HG03558 (cell line): ENCODE data around the gene STX16.

Experiments used
- ATAC-seq: cut with Tn5 transposase; IDR thresholded peaks from one replicate; pipeline ENCODE4 v1.9.1; 2021; ENCODE audit warnings: moderate number of reproducible peaks; ENCODE audit not compliant: unreplicated experiment; ENCODE audit errors: extremely low read depth

STX16 gene

DNA sequence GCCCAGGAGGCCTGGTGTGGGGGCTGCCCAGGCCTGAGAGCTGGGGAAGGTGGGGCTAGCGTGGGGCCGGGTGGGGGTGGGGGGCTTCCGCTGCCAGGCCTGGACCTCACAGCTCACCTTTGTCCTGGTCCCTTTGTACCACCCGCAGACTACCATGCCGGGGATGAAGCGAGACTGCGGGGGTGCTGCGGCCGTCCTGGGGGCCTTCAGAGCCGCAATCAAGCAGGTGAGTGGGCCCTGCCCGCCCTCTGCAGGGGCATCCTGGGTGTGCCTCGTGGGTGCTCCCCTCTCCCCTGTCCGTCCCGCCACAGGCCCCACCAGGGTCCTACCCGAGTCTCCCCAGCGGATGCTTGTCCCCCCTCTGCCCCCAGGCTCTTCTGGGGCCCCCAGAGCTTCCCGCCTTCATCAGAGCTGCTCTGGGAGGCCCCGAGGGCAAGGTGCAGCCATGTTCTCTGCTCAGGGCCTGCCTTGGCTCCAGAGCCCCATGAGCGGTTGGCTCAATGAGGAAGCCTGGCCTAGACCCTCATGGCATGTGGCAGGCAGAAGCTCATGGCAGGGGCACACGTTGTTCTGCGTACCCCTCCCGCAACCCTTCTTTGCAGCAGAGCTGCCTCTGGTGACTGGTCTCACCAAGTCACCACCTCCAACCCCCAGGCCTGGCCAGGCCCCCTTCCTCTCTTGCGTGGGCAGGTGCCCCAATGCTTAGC lies 56.0 kb downstream of the STX16 start:
- no peak for ATAC-seq

DNA sequence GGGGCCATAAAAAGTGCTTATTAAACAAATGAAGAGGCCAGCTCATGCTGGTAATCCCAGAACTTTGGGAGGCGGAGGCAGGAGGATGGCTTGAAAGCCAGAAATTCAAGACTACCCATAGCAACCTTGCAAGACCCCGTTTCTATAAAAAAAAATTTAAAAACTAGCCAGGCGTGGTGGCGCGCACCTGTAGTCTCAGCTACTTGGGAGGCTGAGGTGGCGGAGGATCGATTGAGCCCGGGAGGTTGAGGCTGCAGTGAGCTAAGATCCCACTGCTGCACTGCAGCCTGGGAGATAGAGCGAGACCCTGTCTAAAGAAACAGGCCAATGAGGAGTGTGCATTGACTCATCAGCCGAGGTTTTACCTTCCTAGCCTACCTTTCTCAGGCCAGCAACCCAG lies 56.7 kb downstream of the STX16 start:
- ATAC-seq, result no peak

DNA sequence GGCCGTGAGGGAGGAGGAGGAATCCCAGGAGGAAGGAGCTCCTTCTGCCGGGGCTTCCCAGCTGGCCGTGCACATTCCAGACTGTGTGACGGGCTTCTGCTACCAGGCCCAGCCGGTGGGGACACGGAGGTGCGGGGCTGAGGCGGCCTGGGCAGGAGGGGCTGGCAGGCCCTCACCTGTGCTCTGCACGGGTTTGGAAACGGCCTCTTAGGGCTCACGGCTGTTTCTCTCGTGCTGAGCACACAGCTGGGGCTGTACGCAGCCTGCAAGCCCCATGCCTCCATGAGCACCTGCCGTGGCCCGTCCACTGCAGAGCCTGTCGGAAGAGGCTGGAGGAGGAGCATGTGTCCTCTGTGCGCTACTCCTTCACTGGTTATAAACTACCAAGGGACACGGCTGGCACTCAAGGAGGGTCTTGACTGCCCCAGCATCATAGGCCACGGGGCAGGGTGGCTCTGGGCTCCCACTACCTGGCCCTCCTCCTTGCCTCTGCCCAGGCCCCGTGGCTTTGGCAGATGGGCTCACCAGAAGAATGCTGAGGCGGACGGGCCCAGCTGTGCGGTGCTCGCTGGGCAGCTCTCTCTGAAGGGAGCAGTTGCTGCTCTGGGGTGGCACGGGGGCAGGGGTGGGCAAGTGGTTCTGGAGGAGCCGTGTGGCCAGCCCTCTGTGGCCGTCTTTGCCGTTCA lies 57.3 kb downstream of the STX16 start:
- no peak for ATAC-seq

DNA sequence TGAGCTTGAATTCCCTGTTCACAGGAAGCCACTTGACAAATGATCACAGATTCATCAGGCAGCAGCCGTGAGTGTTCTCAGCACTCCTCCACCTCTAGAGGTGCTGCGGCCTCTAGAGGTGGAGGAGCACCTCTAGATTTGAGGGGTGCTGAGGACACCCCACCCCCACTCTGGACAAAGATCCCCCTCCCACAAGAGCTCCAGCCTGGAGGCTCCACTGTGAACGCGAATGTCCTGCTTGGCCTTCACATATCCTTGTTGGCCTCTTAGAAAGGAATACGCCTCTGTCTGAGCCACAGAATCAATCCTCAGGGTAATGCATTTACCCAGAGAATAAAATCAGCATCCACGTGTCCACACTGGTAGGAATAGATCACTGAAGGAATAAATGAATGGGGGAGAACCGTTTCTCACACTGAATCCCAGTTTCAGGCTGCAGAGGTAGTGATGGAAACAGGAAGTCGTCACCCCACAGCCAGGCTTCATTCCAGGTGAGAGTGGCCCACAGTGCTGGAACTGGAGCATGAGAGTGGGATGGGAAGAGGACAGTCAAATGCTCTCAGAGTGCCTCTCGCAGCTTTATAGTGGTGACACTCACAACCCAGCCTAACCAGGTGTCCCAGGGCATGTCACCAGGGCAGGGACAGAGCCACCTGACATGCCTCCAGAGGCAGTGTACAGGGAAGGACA lies 58.1 kb downstream of the STX16 start:
- ATAC-seq, result no peak

DNA sequence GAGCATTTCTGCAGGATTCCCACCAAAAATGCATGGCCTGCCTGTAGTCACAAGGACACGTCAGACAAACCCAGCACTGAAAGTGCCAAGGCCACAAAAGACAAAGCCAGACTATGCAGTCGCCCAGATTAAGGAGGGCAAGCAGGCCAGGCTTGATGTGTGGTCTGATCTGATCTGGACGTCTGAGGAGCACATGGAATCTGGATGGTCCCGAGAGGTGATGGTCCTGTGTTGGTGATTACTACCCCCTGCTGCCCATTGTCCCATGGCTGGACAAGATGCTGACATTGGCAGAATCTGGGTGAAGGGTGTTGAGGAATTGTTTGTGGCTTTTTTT lies 58.6 kb downstream of the STX16 start:
- ATAC-seq, result no peak

DNA sequence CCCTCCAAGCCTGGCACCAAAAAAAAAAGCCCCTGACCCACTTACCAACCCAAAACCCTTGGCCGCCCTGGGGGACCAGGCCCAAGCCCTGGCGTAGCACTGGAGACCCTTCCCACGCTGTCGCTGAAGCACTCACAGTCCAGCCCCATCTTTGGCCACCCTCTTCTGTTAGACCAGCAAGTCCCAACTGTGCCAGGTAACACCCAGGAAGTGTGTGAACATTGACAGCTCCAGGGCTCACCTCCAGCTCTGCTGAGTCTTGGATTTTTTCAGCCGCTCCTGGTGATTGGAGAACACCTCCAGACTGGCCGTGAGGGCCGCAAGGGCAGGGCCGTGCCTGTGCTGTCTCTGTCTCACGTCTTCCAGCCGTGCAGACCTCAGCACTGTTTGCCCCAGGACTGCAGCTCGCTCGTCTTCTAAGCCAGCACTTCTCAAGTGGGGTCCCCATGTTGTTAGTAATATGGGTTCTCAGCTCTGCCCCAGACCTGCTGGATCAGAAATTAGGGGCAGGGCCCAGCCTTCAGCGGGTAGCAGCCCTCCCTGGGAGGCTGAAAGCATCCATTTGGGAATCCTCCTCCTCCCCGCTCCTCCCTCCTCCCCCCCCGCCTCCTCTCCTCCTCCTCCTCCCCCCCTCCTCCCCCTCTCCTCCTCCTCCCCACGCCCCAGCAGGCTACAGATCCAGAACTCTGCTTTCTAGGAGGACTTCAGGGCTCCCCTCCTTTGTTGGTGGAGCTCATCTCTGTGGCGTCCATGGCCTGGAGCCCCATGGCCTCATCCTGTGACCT lies 59.6 kb downstream of the STX16 start:
- no peak for ATAC-seq

DNA sequence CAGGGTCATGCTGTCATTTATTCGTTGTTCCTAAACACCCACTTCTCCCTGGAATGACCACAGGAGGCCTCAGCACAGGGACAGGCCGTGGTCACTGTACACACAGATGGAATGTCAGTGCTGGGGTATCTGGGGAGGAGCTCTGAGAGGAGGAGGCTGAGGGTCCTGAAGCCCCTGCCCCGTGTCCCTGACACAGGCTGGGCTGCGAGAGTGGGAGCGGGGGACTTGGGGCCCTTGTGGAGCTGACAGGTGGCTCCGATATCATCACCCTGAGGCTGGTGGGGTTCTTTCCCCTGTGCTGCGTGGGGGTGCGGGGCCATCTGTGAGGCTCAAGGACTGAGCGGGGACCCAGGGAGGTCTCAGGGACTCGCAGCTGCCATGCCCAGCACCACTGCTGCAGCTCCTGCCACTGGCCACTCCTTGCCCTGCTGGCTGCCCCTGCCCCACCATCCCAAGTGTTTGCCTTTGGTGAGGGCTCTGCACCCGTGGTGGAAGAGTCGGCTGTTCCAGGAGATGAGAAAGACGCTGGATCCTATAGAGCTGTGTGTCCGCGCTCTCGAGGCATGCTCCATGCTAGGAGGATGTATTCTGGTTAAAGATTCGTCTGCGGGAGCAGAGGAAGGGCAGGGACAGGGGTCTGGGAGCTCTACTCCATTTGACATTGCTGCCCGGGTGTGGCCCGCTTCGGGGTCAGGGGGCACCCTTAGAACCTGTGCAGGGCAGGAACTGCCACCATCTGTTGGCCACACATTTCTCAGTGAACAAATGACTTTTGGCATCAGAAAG lies 60.4 kb downstream of the STX16 start:
- ATAC-seq, result no peak

DNA sequence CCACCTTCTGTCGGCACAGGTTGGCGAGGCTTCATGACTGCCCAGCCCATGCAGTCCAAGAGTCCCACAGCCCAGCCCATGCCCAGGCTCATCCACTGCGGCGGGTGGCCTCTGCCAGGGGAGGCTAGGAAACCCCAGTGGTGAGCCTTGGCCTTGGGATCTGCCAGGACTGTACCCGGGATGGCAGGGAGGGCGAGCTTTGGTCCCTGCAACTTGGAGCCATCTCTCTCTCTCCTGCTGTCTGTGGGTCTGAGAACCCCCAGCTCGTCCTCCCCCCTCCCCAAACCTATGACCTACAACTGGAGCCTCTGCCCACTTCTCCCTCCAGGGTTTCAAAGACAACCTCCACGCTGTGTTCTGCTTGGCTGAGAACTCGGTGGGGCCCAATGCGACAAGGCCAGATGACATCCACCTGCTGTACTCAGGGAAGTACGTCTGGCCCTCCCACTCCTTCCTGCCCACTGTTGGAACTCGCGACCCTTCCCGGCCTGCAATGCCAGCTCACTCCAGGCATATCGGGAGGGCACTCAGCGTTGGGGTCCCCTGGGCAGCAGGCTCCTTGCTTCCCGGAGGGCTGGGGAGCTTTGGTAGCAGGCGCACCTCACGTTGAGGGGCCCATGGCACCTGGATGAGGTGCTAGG lies 61.2 kb downstream of the STX16 start:
- no peak for ATAC-seq

DNA sequence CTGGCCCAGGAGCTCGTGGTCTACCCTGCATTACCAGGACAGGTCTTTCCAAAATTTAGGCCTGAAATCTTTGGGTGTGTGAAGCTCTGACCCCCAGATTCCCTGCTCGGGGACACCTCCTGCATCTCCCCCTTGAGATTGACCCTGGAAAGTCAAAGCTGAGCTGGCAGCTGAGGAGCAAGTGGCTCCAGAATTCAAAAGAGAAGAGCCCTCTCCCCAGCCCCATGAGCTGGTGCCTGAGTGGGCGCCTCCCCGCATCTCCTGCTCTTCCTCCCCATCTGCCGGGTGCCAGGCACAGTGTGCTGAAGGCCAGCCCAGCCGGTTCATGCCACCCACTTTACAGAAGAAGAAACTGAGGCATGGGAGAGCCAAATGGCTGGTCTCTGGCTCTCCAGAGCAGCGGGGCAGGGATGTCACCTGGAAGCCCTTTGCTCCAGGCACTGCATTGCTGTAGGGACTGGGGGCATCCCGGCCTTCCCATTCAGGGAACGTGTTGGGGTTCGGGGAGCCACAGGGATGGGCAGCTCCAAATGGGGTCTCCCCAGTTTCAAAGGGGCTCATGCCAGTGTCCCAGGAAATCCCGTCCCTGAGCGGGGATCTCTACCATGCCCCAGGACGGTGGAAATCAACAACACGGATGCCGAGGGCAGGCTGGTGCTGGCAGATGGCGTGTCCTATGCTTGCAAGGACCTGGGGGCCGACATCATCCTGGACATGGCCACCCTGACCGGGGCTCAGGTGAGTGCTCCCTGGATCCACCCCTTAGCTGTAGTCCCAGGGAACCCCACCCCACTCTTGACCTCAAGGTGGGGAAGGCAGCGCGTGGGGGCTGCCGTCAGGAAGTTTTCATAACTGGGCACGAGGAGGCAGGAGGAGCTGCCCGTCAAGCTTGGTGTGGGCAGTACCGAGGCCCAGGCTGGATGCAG lies 62.0 kb downstream of the STX16 start:
- no peak for ATAC-seq

DNA sequence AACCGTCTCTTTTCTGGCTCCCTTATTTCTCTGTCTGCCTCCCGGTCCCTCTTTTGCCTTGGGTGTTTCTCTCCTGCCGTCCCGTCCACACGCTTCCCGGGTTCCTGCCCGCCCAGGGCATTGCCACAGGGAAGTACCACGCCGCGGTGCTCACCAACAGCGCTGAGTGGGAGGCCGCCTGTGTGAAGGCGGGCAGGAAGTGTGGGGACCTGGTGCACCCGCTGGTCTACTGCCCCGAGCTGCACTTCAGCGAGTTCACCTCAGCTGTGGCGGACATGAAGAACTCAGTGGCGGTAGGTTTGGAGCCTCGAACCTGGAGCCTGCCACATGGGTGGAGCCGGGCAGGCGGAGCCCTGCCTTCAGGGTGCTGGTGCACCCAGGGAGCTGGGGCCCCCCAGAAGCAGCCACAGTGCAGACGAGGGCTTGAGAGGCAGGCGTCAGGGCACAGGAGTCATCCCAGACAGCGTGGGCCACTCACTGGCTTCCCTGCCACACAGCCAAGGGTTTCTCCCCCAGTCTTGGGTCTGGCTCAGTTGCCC lies 62.8 kb downstream of the STX16 start:
- ATAC-seq, result no peak

DNA sequence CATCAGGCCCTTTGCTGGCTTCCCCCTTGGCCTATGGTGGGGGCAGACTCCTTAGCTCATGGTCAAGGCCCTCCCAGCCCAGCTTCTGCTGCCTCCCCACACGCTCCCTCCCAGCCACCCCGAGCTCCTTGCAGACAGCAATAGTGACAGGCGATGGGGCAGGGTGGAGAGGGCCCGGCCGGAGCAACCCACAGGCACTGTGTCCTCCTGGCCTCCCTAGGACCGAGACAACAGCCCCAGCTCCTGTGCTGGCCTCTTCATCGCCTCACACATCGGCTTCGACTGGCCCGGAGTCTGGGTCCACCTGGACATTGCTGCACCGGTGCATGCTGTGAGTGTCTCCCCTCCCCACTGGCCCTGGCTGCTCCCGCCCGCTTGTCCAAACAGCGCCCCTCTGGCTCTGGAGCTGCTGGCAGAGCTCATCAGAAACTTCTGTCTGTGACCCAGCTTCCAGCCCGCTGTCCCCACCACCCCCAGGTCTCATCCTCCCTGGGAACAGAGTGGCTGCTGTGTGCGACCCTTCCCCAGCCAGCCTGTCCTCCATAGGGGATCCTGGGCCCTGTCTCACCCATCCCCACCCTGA lies 63.3 kb downstream of the STX16 start:
- no peak for ATAC-seq

DNA sequence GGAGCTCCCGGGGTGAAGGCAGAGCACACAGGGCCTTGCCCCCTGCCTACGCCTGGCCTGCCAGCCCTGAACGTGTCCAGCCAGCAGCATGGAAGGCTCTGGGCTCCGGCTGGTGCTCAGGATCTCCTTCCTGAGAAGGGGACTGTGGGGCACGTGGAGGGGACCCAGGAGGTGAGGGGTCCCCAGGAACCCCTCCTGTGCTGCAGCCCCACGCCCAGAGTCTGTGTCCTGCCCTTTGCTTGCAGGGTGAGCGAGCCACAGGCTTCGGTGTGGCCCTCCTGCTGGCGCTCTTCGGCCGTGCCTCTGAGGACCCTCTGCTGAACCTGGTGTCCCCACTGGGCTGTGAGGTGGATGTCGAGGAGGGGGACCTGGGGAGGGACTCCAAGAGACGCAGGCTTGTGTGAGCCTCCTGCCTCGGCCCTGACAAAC lies 63.9 kb downstream of the STX16 start:
- no peak for ATAC-seq

DNA sequence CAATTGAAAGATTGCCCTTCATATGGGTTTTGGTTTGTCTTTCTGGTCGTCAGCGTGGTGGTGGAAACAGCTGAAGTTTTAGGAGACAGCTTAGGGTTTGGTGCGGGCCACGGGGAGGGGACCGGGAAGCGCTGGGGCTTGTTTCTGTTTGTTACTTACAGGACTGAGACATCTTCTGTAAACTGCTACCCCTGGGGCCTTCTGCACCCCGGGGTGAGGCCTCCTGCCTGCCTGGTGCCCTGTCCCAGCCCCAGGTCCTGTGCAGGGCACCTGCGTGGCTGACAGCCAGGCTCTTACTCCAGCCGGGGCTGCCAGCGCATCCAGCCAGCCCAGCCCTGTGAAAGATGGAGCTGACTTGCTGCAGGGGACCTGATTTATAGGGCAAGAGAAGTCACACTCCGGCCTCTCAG lies 64.3 kb downstream of the STX16 start:
- ATAC-seq, result no peak

DNA sequence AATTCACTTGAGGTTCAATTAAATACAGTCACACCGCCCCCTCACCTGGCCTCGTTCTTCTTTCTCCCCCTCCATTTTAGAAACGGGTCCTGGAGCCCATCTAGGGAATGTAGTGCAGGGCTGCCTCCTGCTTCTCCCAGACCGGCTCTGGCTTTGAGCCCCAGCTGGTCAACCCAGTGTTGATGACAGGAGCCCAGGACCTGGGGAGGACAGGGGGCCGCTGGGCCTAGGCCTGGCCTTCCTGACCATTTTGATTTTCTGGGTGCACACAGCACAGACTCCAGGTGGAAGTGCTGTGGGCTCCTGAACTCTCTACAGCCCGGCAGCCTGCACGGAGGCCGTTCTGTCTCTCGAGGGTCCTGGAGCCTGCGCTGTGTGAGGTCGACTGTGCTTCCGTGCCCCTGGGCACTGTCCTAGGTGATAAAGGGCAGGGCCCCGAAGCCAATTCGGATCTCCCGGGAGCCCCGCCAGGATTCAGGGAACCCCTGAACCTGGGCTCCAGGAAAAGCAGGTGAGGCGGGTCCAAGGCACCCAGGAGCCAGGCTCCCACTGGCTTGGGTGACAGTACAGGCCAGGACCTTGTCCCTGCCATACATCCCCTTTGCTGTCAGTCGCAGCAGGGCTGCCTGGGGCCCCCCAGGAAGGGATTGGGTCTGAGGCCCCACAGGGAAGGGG lies 64.9 kb downstream of the STX16 start:
- no peak for ATAC-seq

DNA sequence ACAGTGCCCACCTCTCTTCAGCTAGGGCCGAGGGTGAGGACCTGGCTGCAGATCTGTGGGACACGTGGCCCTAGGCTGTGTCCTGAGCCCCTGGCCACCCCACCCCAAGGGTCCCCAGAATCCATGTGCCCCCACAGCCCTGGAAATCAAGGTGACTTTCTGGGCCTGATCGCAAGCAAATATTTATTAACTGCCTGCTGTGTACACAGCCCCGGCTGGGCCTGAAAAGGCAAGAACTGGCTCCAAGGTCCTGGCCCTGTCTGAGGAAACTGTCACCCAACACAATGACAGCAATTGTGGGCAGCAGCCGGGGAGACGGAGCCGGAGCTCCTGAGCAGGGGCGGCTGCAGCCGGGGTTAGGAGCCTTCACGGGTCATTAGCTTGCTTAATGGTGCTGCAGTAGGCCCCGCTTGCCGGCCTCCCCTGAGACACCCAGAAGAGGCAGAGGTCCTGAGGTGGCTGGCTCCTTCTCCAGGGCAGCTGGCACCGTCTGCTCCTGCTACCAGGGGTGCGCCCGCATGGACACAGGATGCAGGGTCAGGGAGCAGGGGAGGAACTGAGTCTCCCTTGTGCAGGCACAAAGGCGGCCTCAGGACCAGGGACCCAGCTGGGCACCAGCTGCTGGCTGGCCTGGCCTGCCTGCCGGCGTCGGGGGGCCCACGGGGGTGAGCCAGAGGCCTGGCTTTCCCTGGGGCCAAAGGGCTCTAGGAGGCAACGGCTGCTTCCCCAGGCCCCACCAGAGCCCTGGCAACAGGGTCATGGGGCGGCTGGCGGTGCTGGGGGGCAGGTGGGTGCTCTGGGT lies 65.6 kb downstream of the STX16 start:
- ATAC-seq, result no peak

DNA sequence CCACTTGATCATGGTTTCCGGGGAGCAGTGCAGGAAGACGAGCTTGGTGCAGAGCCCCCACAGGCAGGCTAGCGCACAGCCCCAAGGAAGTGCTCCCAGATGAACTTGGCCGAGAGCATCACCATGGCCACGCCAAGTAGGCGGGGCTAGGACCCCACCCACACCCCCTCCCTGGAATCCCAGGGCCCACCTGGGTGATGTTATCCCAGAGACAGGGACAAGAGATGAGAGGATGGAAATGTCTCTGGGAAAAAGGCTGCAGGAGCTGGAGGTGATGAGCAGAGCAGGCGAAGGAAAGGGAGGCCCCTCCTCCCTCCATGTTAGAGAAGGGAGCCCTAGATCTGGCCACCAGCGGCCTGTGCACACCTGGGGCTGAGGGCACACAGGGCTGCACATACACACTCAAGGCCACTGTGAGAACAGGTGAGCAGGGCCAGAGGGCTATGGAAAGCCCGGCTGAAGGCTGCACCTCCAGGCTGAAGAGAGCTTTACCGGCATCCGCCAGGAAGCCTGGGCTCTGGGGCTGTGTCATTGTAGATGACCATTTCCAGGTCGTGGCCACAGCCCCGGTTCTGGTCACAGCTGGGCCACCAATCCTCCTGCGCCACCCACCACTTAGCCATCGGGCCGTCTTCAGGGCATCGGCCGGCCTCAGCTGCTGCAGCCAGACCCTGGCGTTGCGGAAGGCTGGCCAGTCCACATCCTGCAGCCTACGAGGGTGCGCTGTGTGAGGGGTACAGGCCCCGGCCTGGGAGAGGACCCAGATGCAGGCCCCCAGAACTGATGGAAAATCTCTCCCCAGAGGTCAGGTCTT lies 66.4 kb downstream of the STX16 start:
- ATAC-seq, result no peak
